Fibroblast of lung (primary cell): Measurements from ENCODE around the gene ADM. TPM values are rescaled to one million over a fixed set of nuclear protein-coding genes. Genes with fewer than 3 reads are reported as not detected.

Source experiments
- DNase-seq, 2 donors: peaks; one replicate each; pipeline versions ENCODE4 v3.0.0 to v3.0.0-alpha.2; 2010; ENCODE audit warnings: low read depth in 2 of 2
- H2AFZ ChIP-seq: 2 replicates; pipeline ENCODE4 v1.5.1; 2012; ENCODE audit warnings: low read length, control low read depth, inconsistent platforms
- H3K27ac ChIP-seq: 2 replicates; pipeline ENCODE4 v1.5.1; 2011; ENCODE audit warnings: low read length, control low read depth; ENCODE audit not compliant: insufficient read depth
- H3K27me3 ChIP-seq: 2 replicates; pipeline ENCODE4 v1.5.1; 2011; ENCODE audit warnings: mild to moderate bottlenecking, low read length; ENCODE audit not compliant: control insufficient read depth, insufficient read depth
- H3K36me3 ChIP-seq: 2 replicates; pipeline ENCODE4 v1.5.1; 2011; ENCODE audit warnings: low read length; ENCODE audit not compliant: control insufficient read depth, insufficient read depth
- H3K4me1 ChIP-seq: 2 replicates; pipeline ENCODE4 v1.5.1; 2011; ENCODE audit warnings: low read length; ENCODE audit not compliant: control insufficient read depth, insufficient read depth; ENCODE audit errors: extremely low read depth
- H3K4me2 ChIP-seq: 2 replicates; pipeline ENCODE4 v1.5.1; 2011; ENCODE audit warnings: low read length, control low read depth; ENCODE audit not compliant: insufficient read depth; ENCODE audit errors: extremely low read depth
- H3K4me3 ChIP-seq, 4 experiments: fragments of 200-600 bp in 1 of 4; sonication (generic) in 1 of 4; replicated peaks in 1 of 4; 2 replicates each; pipeline ENCODE4 v1.5.1; 2011 to 2016; ENCODE audit warnings: low read length in 4 of 4, low read depth in 3 of 4, mild to moderate bottlenecking in 3 of 4, control low read depth in 2 of 4, inconsistent platforms in 1 of 4, mixed read lengths in 1 of 4; ENCODE audit not compliant: insufficient read depth in 1 of 4; ENCODE audit errors: control extremely low read depth in 1 of 4
- H3K79me2 ChIP-seq: 2 replicates; pipeline ENCODE4 v1.5.1; 2012; ENCODE audit warnings: mild to moderate bottlenecking, low read length, inconsistent platforms; ENCODE audit not compliant: control insufficient read depth, insufficient read depth
- H3K9ac ChIP-seq: 2 replicates; pipeline ENCODE4 v1.5.1; 2011; ENCODE audit warnings: mild to moderate bottlenecking, low read length, control low read depth; ENCODE audit not compliant: insufficient read depth
- H3K9me3 ChIP-seq: 2 replicates; pipeline ENCODE4 v1.5.1; 2012; ENCODE audit warnings: low read depth, low read length; ENCODE audit not compliant: control insufficient read depth, insufficient read depth
- H4K20me1 ChIP-seq: 2 replicates; pipeline ENCODE4 v1.5.1; 2011; ENCODE audit warnings: low read length; ENCODE audit not compliant: control insufficient read depth, insufficient read depth; ENCODE audit errors: extremely low read depth
- EZH2 ChIP-seq: IDR thresholded peaks from 2 replicates; pipeline ENCODE4 v1.5.1; 2012; ENCODE audit warnings: low read length, control low read depth, mild to moderate bottlenecking; ENCODE audit errors: missing control alignments
- polyA minus RNA-seq: library from RNA; depleted of rRNA, polyadenylated mRNA; stranded (reverse); fragments of >200 nt; gene quantifications from 2 replicates; pipeline ENCODE4 v1.2.3, GENCODE V29; 2011; ENCODE audit warnings: low replicate concordance
- polyA plus RNA-seq, 2 donors: library from polyadenylated mRNA; depleted of rRNA in 1 of 2; stranded (reverse) in 1 of 2; unstranded in 1 of 2; fragments of >200 nt; gene quantifications; 2 replicates each; pipeline ENCODE4 v1.2.1, GENCODE V29; 2011 to 2012; ENCODE audit warnings: missing spikeins in 1 of 2
- total RNA-seq: library from RNA; depleted of rRNA; stranded (reverse); fragments of >200 nt; gene quantifications from 2 replicates; pipeline ENCODE4 v1.2.1, GENCODE V29; 2014
- TF ChIP-seq, protein P1 (sequence below), 2 donors: IDR thresholded peaks in 1 of 2; conservative IDR thresholded peaks in 1 of 2; 1 replicate in 1 of 2; 2 replicates in 1 of 2; pipeline ENCODE4 v1.5.1; 2011 to 2012; ENCODE audit warnings: low read length in 2 of 2, control low read depth in 1 of 2, inconsistent platforms in 1 of 2, low read depth in 1 of 2, mild to moderate bottlenecking in 1 of 2

ADM gene, protein sequence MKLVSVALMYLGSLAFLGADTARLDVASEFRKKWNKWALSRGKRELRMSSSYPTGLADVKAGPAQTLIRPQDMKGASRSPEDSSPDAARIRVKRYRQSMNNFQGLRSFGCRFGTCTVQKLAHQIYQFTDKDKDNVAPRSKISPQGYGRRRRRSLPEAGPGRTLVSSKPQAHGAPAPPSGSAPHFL
- total RNA-seq (490 and 1,010 TPM in 2 replicates), polyA plus RNA-seq (546 and 989 TPM in 2 replicates), polyA minus RNA-seq (475 and 934 TPM in 2 replicates)
- polyA plus RNA-seq (2012): 567 and 1,325 TPM in 2 replicates

DNA sequence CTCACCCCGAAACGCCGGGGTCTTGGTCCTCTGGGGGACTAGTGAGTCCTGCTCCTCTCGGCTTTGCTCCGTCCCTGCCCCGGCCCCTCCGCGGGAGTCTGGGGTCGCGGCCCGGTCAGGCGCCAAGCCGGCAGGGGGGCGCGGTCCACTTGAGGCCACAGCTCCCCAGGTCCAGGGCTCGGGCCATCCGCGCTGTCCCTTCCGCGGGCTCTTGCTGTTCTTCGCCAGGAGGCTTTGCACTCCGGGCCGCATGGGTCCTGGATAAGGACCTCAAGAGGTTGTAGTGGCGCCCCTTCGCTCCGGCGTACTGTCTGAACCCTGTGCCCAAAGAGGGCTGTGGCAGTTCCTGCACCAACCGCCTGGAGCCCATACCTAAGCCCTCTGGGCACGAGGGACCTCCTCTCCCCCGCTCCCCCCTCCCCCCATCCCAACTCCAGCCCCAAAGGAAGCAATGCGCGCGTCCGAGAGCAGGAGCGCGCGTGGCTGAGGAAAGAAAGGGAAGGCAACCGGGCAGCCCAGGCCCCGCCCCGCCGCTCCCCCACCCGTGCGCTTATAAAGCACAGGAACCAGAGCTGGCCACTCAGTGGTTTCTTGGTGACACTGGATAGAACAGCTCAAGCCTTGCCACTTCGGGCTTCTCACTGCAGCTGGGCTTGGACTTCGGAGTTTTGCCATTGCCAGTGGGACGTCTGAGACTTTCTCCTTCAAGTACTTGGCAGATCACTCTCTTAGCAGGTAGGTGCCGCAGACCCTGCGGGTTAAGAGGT, at the start of gene ADM:
Gene ADM (plus strand): TSS at position 579 of the 767 bp plus-strand sequence. CDS start 628 bp downstream, outside the sequence.
- Histone ChIP-seq H2AFZ (no peak within 1 kb of the TSS), H3K27ac (peak within 1 kb of the TSS; percentile 91), H3K4me2 (peak within 1 kb of the TSS; percentile 85), H3K9ac (peak within 1 kb of the TSS; percentile 86), H3K4me3 (peak within 1 kb of the TSS; percentile 67 to 98 (median 87)), H3K36me3 (peaks cover 15% of the 10 kb centered on the region), H3K79me2 (peaks cover 53% of the 10 kb centered on the region), H3K27me3 (no peaks in the 10 kb centered on the region), H4K20me1 (no peaks in the 10 kb centered on the region), H3K9me3 (no peaks in the 10 kb centered on the region), H3K4me1 (peaks cover 6% of the 10 kb centered on the region)
- DNase-seq: peak; percentile 64 to 96
- TF ChIP-seq, protein P1, sequence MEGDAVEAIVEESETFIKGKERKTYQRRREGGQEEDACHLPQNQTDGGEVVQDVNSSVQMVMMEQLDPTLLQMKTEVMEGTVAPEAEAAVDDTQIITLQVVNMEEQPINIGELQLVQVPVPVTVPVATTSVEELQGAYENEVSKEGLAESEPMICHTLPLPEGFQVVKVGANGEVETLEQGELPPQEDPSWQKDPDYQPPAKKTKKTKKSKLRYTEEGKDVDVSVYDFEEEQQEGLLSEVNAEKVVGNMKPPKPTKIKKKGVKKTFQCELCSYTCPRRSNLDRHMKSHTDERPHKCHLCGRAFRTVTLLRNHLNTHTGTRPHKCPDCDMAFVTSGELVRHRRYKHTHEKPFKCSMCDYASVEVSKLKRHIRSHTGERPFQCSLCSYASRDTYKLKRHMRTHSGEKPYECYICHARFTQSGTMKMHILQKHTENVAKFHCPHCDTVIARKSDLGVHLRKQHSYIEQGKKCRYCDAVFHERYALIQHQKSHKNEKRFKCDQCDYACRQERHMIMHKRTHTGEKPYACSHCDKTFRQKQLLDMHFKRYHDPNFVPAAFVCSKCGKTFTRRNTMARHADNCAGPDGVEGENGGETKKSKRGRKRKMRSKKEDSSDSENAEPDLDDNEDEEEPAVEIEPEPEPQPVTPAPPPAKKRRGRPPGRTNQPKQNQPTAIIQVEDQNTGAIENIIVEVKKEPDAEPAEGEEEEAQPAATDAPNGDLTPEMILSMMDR (conservative IDR thresholded peaks at IDR 0.05 in 1 of 2, IDR thresholded peaks at IDR 0.05 in 1 of 2; ENCODE audit: low read depth in 1 of 2, low read length in 2 of 2): peak; percentile 42 to 43
- no peak for TF ChIP-seq EZH2

DNA sequence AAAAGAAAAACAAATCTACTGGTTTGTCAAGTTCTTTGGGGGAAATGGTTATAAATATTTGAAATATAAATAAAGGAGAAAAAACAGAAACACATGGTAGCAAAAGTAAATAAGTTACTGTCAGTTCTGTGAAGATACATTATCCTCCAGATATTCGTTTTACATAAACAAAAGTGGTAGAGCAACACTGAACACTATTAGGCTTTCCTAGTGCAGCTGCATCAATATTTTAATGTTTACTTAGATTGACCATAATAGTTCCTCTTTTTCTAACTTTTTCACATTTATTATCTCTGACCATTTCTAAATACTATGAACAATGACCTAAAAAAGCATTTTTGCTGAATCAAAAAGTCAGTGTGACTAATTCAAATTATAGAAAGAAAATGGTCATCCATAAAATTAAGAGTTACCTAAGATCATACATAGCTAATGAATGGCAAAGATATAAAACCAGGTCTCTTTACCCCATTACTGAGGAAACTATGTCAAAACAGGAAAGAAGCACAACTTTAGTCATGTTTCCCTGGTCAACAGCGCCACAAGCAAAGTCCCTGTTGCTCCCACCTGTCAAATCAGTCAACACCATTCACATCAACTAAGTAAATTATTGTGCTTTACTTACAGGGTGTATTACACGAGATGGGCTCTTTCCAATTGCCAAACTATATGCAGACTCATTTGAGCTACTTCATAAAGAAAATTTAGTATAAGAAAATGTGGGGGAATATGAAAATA, 49.3 kb upstream of the ADM start:
- Histone ChIP-seq H3K4me2 (no peak overlapping the region), H2AFZ (no peak overlapping the region), H3K4me3 (no peak overlapping the region), H3K4me1 (peaks cover 2% of the 10 kb centered on the region), H3K9me3 (no peaks in the 10 kb centered on the region), H3K27me3 (no peaks in the 10 kb centered on the region), H3K79me2 (peaks cover 31% of the 10 kb centered on the region), H4K20me1 (no peaks in the 10 kb centered on the region), H3K27ac (no peak overlapping the region), H3K9ac (no peak overlapping the region), H3K36me3 (no peaks in the 10 kb centered on the region)
- peak in 1 of 2 donors; percentile 50 for DNase-seq
- no peak for TF ChIP-seq EZH2
- TF ChIP-seq, protein P1 (conservative IDR thresholded peaks at IDR 0.05 in 1 of 2, IDR thresholded peaks at IDR 0.05 in 1 of 2; ENCODE audit: low read depth in 1 of 2, low read length in 2 of 2): no peak

DNA sequence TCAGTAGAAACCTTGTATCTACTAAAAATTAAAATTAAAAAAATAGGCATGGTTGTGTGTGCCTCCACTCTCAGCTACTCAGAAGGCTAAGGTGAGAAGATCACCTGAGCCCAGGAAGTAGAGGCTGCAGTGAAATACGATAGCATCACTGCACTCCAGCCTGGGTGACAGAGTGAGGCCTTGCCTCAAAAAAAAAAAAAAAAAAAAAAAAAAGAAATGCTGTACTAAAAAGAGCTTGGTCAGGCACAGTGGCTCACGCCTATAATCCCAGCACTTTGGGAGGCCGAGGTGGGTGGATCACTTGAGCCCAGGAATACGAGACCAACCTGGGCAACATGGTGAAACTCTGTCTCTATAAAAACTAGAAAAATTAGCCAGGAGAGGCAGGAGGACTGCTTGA, 47.4 kb upstream of the ADM start:
- Histone ChIP-seq H3K27ac (no peak overlapping the region), H4K20me1 (no peaks in the 10 kb centered on the region), H3K9ac (no peak overlapping the region), H2AFZ (no peak overlapping the region), H3K4me1 (peaks cover 5% of the 10 kb centered on the region), H3K4me2 (no peak overlapping the region), H3K27me3 (no peaks in the 10 kb centered on the region), H3K79me2 (peaks cover 41% of the 10 kb centered on the region), H3K9me3 (no peaks in the 10 kb centered on the region), H3K4me3 (no peak overlapping the region), H3K36me3 (no peaks in the 10 kb centered on the region)
- no peak for DNase-seq
- TF ChIP-seq EZH2: no peak
- TF ChIP-seq, protein P1 (conservative IDR thresholded peaks at IDR 0.05 in 1 of 2, IDR thresholded peaks at IDR 0.05 in 1 of 2; ENCODE audit: low read depth in 1 of 2, low read length in 2 of 2): no peak
